Tibial nerve (tissue), 3 donors: Measurements from ENCODE around the gene HYCC2.

Experiments
- POLR2A ChIP-seq, 2 donors: fragments of 450-650 bp; IDR thresholded peaks; one replicate each; pipeline ENCODE4 v1.6.1; 2017; ENCODE audit warnings: antibody characterized with exemption in 2 of 2, mild to moderate bottlenecking in 2 of 2, moderate library complexity in 2 of 2
- TF ChIP-seq, protein P1 (sequence below), 5 experiments: fragments of 200-600 bp in 3 of 5; fragments of 450-650 bp in 2 of 5; sonication (generic) in 3 of 5; IDR thresholded peaks; one replicate each; pipeline ENCODE4 v1.5.1; 2016 to 2019; ENCODE audit warnings: antibody characterized with exemption in 5 of 5, mild to moderate bottlenecking in 3 of 5, moderate library complexity in 2 of 5

DNA sequence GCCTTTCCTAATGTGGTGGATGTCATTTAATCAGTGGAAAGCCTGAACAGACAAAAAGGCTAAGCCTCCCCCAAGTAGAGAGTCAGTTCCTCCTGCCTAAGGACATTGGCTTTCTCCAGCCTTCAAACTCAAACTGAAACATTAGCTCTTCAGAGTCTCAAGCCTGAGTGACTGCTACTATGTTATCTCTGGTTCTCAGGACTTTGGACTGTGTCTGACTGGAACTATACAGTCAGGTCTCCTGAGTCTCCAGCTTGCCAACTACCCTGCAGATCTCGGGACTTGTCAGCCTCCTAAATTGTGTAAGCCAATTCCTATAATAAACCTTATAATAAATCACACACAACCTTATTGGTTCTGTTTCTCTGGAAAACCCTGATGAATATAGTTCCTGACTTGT lies 12.6 kb downstream of the HYCC2 start:
- TF ChIP-seq, protein P1, sequence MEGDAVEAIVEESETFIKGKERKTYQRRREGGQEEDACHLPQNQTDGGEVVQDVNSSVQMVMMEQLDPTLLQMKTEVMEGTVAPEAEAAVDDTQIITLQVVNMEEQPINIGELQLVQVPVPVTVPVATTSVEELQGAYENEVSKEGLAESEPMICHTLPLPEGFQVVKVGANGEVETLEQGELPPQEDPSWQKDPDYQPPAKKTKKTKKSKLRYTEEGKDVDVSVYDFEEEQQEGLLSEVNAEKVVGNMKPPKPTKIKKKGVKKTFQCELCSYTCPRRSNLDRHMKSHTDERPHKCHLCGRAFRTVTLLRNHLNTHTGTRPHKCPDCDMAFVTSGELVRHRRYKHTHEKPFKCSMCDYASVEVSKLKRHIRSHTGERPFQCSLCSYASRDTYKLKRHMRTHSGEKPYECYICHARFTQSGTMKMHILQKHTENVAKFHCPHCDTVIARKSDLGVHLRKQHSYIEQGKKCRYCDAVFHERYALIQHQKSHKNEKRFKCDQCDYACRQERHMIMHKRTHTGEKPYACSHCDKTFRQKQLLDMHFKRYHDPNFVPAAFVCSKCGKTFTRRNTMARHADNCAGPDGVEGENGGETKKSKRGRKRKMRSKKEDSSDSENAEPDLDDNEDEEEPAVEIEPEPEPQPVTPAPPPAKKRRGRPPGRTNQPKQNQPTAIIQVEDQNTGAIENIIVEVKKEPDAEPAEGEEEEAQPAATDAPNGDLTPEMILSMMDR (IDR thresholded peaks at IDR 0.05): no peak
- TF ChIP-seq POLR2A (IDR thresholded peaks at IDR 0.05): no peak
